ELR (cell line): ENCODE measurements around the gene PPT2.
"Not testable (repeated sequence)": the region's sequence is repeated elsewhere in the genome, so short reads cannot be mapped to it uniquely, and the experiment has no call there.

ENCODE experiments used
- DNase-seq: peaks from one replicate; pipeline ENCODE4 v3.0.0-alpha.2; 2015; ENCODE audit warnings: low read depth

PPT2 gene

GRCh38 chr6:32127717-32128592 lies 26.0 kb upstream of the PPT2 start, which contains the start of gene ATF6B:
TSS of gene ATF6B (minus strand) at chr6:32128246. CDS start at chr6:32128207, 39 bp downstream.
- peak; percentile 100 for DNase-seq

GRCh38 chr6:32128751-32129296 lies 25.1 kb upstream of the PPT2 start:
- no peak for DNase-seq

DNA sequence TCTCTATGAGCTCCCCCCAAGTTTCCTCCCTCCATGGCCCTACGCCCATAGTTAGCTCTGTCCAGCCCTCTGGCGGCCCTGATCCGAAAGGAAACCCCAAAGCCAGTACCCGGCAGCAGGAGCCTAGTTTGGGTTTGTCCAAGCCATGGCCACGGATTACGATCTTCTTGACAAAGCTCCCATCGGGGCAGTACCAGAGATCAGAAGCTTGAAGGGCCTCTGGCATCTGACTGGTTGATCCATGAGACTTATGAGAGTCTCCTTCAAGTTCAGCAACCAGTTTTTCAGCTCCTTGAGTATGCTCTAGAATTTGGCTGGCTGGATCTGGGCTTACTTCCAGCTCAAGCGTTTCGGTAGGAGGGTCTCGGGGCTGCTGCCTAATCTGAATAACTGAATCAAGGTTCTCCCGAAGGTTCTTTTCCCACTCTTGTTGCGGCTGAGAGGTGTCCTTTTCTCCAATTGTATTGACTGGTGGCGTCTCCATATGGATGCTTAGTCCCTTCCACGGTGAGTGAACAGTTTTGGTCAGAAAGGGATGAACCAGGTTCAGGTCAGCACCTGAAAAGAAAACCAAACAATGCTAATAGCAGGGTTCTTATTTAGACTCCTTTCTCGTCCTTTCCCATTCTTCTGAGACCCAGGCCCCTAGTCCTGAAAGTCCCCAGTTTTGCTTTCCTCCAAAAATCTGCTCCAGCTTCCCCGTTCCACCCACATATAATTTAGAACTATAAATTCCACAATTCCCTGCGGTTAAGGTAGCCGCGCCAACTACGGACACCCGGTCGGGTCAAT lies 24.4 kb upstream of the PPT2 start:
- no peak for DNase-seq

DNA sequence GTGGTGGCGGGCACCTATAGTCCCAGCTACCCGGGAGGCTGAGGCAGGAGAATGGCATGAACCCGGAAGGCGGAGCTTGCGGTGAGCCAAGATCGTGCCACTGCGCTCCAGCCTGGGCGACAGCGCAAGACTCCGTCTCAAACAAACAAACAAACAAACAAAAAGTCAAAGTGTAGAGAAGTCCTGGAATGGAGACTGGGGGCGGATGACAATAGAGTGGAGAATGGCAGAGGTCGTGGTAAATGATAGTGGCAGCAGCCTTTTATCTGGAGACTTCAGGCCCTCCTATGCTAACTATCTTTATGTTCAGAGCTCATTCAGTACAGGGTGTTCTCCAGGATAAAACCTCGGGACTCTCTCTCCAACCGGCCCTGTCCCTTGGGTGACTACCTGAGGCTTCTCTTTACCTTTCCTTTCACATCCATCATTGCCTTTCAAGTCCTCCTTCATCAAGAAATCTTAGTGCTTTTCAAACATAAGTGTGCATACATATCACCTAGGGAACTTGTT lies 22.4 kb upstream of the PPT2 start:
- no peak for DNase-seq

DNA sequence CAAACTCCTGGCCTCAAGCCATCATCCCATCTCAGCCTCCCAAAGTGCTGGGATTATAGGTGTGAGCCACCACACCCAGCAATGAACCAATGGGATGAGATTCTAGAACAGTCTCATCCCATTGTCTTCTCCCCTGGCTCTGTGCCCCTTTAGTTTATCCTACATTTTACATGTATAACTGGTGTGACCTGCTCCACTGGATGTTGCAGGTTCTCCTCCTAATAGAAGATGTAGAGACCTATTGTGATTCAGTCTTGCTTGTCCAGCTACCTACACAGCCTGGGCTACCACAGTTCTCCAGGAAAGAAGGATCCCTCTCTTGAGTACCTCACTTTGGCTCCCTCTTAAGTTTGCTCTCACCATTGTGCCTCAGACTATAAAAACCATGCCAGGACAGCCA lies 21.8 kb upstream of the PPT2 start:
- no peak for DNase-seq

- peak; percentile 54 for DNase-seq
These were observed 20.2 kb upstream of the PPT2 start for GRCh38 chr6:32133786-32134185.

GRCh38 chr6:32137454-32137853 lies 16.5 kb upstream of the PPT2 start:
- no peak for DNase-seq

- DNase-seq = no peak
These were observed 14.4 kb upstream of the PPT2 start for GRCh38 chr6:32139590-32139989.

DNA sequence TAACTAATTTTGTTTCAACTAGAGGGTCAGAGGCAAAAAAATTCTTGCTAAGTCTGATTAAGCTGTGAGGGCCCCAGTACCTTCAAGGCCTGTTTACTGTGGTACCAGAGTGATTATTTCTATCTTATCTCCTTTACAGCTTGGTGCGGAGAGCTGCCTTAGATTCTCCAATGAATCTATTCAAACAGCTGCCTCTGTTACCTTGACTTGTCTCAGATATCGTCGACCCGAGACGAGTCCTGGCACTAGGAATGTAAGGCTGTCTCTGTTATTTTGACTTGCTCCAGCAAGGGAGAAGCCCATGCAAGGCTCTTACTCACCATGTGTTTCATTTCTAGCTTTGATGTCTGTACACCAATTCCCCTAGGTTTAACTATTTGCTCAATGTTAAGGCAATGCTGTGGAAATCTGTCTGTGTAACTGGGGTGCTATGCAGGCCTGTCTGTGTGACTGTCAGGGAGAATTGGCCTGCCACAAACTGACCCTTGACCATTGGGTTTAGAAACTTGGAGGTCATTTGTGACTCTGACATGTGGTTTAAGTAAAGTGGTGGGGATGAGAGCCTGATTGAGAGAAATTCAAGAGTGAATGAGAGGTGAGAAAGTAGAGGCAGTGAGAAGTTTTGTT lies 13.4 kb upstream of the PPT2 start:
- DNase-seq = no peak

DNA sequence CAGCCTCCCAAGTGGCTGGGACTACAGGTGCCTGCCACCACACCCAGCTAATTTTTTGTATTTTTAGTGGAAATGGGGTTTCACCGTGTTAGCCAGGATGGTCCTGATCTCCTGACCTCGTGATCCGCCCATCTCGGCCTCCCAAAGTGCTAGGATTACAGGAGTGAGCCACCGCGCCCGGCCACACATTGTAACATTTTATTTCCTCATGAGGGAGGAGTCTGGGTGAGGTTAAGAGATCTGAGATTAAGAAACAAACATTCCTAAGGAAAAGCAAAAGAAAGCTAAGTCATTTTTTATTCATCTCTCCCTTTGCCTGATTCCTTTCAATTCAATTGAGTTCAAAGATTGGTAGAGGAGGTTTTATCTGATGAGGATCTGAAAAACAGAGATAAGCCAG lies 9.7 kb upstream of the PPT2 start:
- DNase-seq = not testable (repeated sequence)

DNA sequence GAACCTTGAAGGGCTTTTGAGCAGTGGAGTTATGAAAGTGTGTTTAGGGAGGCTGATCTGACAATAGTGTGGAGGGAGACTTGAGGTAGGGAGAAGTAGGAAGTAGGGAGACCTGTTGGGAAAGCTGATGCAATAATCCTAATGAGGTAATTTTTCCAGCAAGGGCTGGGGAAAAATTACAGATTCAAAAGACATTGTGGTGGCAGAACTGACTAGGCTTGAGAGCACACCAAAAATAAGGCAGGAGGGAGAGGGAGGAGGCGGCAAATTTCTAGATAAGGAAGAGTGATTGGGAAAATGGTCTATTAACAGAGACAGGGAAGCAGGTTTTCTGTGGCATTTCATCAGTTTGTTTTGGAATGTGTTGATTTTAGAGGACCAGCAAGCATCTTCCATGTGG lies 7.7 kb upstream of the PPT2 start:
- no peak for DNase-seq

- DNase-seq = no peak
These were observed 7.3 kb upstream of the PPT2 start for GRCh38 chr6:32146687-32147086.

DNA sequence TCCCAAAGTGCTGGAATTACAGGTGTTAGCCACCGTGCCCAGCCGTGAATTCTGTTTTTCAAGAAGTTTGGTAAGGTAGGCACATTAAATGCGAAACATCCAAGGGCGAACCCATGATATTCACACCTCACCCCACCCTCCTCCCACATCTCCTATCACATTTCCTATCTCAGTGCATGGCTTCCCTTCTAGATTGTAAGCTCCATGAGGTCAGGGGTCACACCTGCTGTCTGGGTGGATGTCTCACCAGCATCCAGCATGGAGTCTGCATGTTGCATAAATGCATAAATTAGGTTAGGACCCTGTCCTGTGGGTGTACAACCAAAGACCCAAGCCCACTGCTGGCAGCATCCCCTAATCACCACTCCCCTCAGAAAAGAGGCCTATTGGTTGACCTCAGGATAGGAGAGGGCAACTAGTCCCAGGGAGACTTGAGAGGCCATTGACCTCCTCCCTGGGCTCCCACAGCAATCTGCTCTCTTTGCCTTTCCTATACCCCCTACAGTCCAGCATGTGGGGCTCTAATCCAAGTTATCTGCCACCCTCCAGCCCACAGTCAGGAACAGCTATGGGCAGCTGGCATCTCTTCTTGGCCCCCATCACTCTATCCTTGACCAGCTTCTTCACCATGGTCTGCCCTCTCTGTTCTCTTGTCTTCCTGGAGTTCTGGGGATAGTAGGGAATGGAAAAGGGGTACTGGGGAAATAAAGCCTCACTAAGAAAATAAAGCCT lies 6.4 kb upstream of the PPT2 start:
- DNase-seq = no peak

DNA sequence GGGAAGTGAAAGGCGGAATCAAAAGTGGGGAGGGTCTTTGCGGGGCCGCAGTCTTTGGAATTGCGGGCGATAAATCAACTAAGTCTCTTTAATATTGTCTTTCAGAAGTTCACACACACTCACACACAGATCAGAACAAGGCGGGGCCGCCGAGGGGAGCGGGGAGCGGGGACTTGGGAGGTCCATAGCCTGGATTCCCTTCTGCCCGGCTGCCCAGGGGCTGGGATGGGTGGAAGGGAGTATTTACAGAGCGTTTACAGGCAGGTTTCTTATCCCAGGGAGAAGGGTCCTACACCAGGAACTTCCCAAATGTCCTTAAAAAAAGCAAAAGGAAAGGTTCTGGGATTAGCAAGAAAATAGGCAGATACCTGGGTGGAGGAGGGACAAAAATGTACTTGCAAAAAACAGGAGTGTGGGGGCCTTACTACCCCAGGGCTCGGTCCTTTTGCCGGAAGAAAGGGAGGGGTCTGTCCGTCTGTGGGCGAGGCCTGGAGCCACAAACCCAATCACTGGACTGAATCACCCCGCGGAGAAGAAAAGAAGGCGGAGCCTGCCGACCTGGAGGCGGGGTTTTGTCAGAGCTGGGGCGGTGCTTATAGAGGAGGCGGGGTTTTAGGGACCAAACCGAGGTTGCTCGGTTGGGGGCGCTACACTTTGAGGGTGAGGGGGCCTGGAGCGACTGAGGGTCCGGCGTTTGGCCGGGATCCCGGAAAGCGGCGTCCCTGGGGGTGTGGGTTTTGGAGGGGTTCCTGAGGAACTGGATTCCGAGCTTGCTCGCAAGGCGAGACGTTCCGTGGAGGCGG lies 5.5 kb upstream of the PPT2 start:
- DNase-seq = no peak

DNA sequence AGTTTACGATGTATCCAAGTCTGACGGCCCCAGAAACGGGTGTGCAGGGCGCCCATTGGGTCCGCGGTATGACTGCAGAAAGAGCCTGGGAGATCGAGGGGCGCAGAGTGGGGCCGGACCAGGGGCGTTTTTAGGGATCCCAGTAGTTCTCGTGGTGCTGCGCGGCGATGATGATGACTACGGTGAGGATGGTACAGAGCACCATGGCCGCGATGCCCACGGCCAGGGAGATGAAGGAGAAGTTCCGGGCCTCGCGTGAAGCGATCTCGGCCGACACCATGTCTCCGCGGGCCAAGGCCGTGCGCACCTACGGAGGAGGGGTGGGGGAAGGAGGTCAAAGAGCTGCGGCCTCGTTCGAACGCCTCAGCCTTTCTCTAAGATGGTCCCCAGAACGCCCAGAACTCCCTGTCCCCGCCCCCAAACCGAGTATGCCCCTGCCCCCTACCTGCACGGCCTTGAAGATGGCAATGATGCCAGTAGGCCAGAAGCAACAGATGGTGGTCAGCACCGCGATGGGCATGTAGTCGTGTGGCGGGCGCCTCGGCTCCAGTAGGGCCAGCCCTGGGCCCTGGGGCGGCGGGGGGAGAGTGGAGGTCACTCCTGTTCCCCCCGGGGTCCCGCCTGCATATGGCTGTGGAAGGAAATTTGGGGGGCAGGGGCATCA lies 4.7 kb upstream of the PPT2 start:
- DNase-seq = no peak

GRCh38 chr6:32149932-32150870 lies 3.7 kb upstream of the PPT2 start:
- no peak for DNase-seq

DNA sequence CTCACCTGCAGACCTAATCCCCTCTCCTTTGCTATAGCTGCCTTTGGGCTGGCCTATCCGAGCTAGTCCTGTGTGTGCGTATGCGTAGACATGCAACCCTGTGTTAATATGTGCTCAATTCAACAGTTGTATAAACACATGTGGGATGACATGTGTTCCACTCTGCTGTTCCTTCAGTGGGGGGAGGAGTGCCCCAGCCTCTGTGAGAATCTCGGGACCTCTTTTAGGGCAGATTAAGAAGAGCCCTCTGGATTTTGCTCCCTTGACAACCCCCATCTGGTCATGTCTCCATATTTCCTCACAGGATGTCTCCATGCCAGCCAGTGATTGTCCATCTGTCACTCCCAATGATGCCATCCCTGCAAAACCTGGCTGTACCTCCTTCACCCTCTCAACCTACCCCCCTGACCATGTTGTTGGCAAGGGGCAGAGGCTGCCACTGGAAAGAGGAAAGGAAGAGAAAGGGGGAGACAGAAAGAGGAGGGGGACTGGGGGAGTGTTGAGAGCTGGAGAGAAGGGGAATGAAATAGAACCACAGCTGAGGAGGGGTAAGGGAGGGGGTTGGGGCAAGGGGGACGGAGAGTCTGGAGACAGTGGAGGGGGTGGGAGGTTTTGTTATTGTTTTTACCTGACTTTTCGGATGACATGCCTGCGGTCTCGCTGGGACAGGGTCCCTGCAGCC lies 2.6 kb upstream of the PPT2 start:
- no peak for DNase-seq
